Transverse colon (tissue), 4 donors: ENCODE results near the gene SYMPK.

Source experiments
- CTCF ChIP-seq, 5 experiments: fragments of 200-600 bp in 3 of 5; fragments of 450-650 bp in 2 of 5; sonication (generic) in 3 of 5; IDR thresholded peaks; 1 replicate in 2 of 5; 2 replicates in 3 of 5; pipeline ENCODE4 v1.5.1; 2016 to 2017; ENCODE audit warnings: antibody characterized with exemption in 5 of 5, inconsistent platforms in 3 of 5, mild to moderate bottlenecking in 2 of 5, moderate library complexity in 1 of 5
- EP300 ChIP-seq: sonication (generic); formaldehyde crosslinking; IDR thresholded peaks from one replicate; pipeline ENCODE4 v1.6.1; 2017; ENCODE audit warnings: antibody characterized with exemption, low read depth
- POLR2A ChIP-seq: fragments of 450-650 bp; IDR thresholded peaks from one replicate; pipeline ENCODE4 v1.6.1; 2016; ENCODE audit warnings: antibody characterized with exemption, mild to moderate bottlenecking, moderate library complexity
- POLR2AphosphoS5 ChIP-seq, 3 donors: sonication (generic); formaldehyde crosslinking; IDR thresholded peaks; one replicate each; pipeline ENCODE4 v1.6.1; 2016; ENCODE audit warnings: antibody characterized with exemption in 3 of 3

DNA sequence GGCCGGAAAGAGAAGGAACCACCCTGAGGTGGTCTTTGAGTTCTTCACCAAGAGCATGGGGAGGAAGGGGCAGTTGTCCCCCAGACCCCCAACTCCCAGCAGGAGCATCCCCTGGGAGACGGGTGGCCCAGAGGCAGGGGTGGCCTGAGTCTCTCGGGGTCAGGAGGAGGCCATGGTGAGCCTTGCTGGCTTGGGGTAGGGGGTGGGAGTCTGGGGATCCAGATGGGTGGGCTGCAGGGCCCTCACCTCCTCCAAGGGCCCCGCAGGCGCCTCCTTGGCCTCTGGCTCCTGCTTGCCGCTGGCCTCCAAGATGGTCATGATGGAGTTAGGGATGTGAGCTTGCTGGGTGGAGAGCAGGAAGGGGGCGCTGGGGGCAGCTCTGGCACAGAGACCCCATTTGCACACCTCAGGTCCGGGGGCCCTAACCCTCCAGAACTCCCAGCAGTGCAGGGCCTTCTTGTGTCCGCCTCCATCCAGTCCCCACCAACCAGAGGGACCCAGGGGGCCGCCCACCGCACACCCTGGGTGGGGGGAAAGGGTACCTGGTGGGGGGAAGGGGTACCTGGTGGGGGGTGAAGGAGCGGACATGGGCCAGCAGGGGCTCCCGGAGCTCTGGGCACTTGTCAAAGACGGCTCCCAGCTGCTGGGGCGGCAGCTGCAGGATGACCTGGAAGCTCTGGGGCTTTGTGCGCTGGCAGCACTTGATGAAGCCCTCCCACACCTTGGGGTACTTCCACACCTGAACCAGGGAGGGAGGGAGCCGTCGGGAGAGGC, 46.5 kb downstream of the SYMPK start:
- TF ChIP-seq POLR2A: no peak
- no peak for TF ChIP-seq CTCF (IDR thresholded peaks at IDR 0.05)
- TF ChIP-seq EP300: no peak
- no peak for TF ChIP-seq POLR2AphosphoS5 (IDR thresholded peaks at IDR 0.05)
